HCT116 (cell line): ENCODE results near the gene TFF1. TPM values are rescaled to one million over a fixed set of nuclear protein-coding genes. Genes with fewer than 3 reads are reported as not detected.

Experiments used
- ATAC-seq: fragments of 200-7000 bp; cut with Tn5 transposase; 2 replicates; pipeline ENCODE4 v1.9.1; 2020; ENCODE audit warnings: mild to moderate bottlenecking, moderate library complexity
- BruUV-seq: library from RNA; stranded (reverse); fragments of 400-500 nt; replicated peaks from 2 replicates; lab custom pipeline; 2021; lab: Mats Ljungman, UMichigan
- CTCF ChIA-PET: fragments of 300-600 bp; sonication (Branson Sonifier 250); formaldehyde crosslinking; loops from one replicate; lab custom pipeline; 2021; ENCODE audit warnings: antibody characterized with exemption; lab: Charles Lee
- POLR2A ChIA-PET: fragments of 300-600, 350-600 bp; sonication (Branson Sonifier 250); formaldehyde crosslinking; loops from one replicate; lab custom pipeline; 2021; ENCODE audit warnings: antibody characterized with exemption; lab: Charles Lee
- RAD21 ChIA-PET, 2 experiments: fragments of 300-600 bp; sonication (Branson Sonifier 250); formaldehyde crosslinking; loops; one replicate each; lab custom pipeline; 2023; ENCODE audit warnings: low total read pairs in 2 of 2; ENCODE audit not compliant: uncharacterized antibody in 2 of 2, unreplicated experiment in 2 of 2, low non-redundant PET in 1 of 2; lab: Charles Lee
- DNase-seq: peaks from one replicate; pipeline ENCODE4 v3.0.0-alpha.2; 2010; ENCODE audit warnings: low read depth, low spot score
- H2AFZ ChIP-seq: fragments of 200-600 bp; shearing (Covaris generic), sonication (generic); 2 replicates; pipeline ENCODE4 v1.6.1; 2017; ENCODE audit warnings: low read depth, mixed run types, mixed read lengths, antibody characterized with exemption, low read length; ENCODE audit not compliant: poor library complexity, severe bottlenecking
- H3K27ac ChIP-seq: 2 replicates; pipeline ENCODE4 v1.5.1; 2012; ENCODE audit warnings: low read depth, low read length
- H3K27me3 ChIP-seq: fragments of 200-600 bp; sonication (generic); 2 replicates; pipeline ENCODE4 v1.6.1; 2016; ENCODE audit warnings: mixed run types, low read length, mixed read lengths; ENCODE audit not compliant: insufficient read depth
- H3K36me3 ChIP-seq, 2 experiments: fragments of 200-500 bp in 1 of 2; fragments of 200-600 bp in 1 of 2; sonication (Bioruptor generic) in 1 of 2; sonication (generic) in 1 of 2; 2 replicates each; pipeline versions ENCODE4 v1.5.1 to v1.6.1; 2014 to 2016; ENCODE audit warnings: low read length in 2 of 2, inconsistent platforms in 1 of 2, mixed read lengths in 1 of 2, mixed run types in 1 of 2; ENCODE audit not compliant: insufficient read depth in 2 of 2, control insufficient read depth in 1 of 2
- H3K4me1 ChIP-seq, 2 experiments: fragments of 200-600 bp in 1 of 2; sonication (generic) in 1 of 2; 2 replicates each; pipeline versions ENCODE4 v1.5.1 to v1.6.1; 2012 to 2017; ENCODE audit warnings: low read length in 2 of 2, inconsistent platforms in 1 of 2, mild to moderate bottlenecking in 1 of 2, mixed read lengths in 1 of 2, mixed run types in 1 of 2, moderate library complexity in 1 of 2; ENCODE audit not compliant: insufficient read depth in 2 of 2, control insufficient read depth in 1 of 2
- H3K4me2 ChIP-seq: fragments of 200-600 bp; sonication (generic); 2 replicates; pipeline ENCODE4 v1.6.1; 2017; ENCODE audit warnings: mixed run types, low read length, mixed read lengths
- H3K4me3 ChIP-seq, 2 experiments: fragments of 200-600 bp in 1 of 2; sonication (generic) in 1 of 2; replicated peaks in 1 of 2; 2 replicates each; pipeline ENCODE4 v1.5.1; 2011 to 2016; ENCODE audit warnings: low read length in 2 of 2, control low read depth in 1 of 2, low read depth in 1 of 2, mild to moderate bottlenecking in 1 of 2, mixed read lengths in 1 of 2, mixed run types in 1 of 2
- H3K79me2 ChIP-seq: fragments of 200-600 bp; sonication (generic); 2 replicates; pipeline ENCODE4 v1.6.1; 2017; ENCODE audit warnings: mild to moderate bottlenecking, mixed run types, low read length, moderate library complexity, mixed read lengths; ENCODE audit not compliant: insufficient read depth
- H3K9ac ChIP-seq: fragments of 200-600 bp; sonication (generic); 2 replicates; pipeline ENCODE4 v1.6.1; 2016; ENCODE audit warnings: low read length, mixed read lengths
- H3K9me2 ChIP-seq: fragments of 200-600 bp; sonication (generic), shearing (Covaris generic); 2 replicates; pipeline ENCODE4 v1.6.1; 2017; ENCODE audit warnings: mixed run types, mild to moderate bottlenecking, moderate library complexity; ENCODE audit not compliant: insufficient read depth
- H3K9me3 ChIP-seq, 2 experiments: fragments of 200-500 bp in 1 of 2; fragments of 200-600 bp in 1 of 2; sonication (Bioruptor generic) in 1 of 2; sonication (generic) in 1 of 2; 2 replicates each; pipeline ENCODE4 v1.6.1; 2014 to 2017; ENCODE audit warnings: low read length in 2 of 2, mixed read lengths in 2 of 2, inconsistent platforms in 1 of 2, low read depth in 1 of 2, mild to moderate bottlenecking in 1 of 2, mixed run types in 1 of 2, moderate library complexity in 1 of 2; ENCODE audit not compliant: control insufficient read depth in 1 of 2, insufficient read depth in 1 of 2
- H4K20me1 ChIP-seq: fragments of 200-600 bp; sonication (generic), shearing (Covaris generic); 2 replicates; pipeline ENCODE4 v1.6.1; 2017; ENCODE audit warnings: mixed run types, mild to moderate bottlenecking, moderate library complexity; ENCODE audit not compliant: insufficient read depth
- CBX3 ChIP-seq: IDR thresholded peaks from 2 replicates; pipeline ENCODE4 v1.6.1; 2012; ENCODE audit warnings: low read depth
- CTCF ChIP-seq, 3 experiments: fragments of 200-600 bp in 1 of 3; sonication (generic) in 1 of 3; IDR thresholded peaks in 2 of 3; conservative IDR thresholded peaks in 1 of 3; 2 replicates each; pipeline ENCODE4 v1.5.1; 2012 to 2017; ENCODE audit warnings: low read depth in 2 of 3, low read length in 2 of 3, antibody characterized with exemption in 1 of 3, borderline replicate concordance in 1 of 3, control low read depth in 1 of 3, mild to moderate bottlenecking in 1 of 3, mixed read lengths in 1 of 3, mixed run types in 1 of 3, moderate library complexity in 1 of 3; ENCODE audit not compliant: insufficient read depth in 1 of 3
- EZH2 ChIP-seq: fragments of 200-600 bp; sonication (generic); IDR thresholded peaks from 2 replicates; pipeline ENCODE4 v1.6.1; 2017; ENCODE audit warnings: antibody characterized with exemption, mixed run types
- JUND ChIP-seq: IDR thresholded peaks from 2 replicates; pipeline ENCODE4 v1.6.1; 2012
- POLR2A ChIP-seq: IDR thresholded peaks from 2 replicates; pipeline ENCODE4 v1.7.0; 2011; ENCODE audit warnings: borderline replicate concordance; ENCODE audit not compliant: insufficient read depth, insufficient read length; ENCODE audit errors: extremely low read depth
- POLR2AphosphoS5 ChIP-seq: IDR thresholded peaks from 2 replicates; pipeline ENCODE4 v1.6.1; 2011; ENCODE audit warnings: mild to moderate bottlenecking, low read depth, low read length, moderate library complexity
- REST ChIP-seq: IDR thresholded peaks from 2 replicates; pipeline ENCODE4 v1.6.1; 2012; ENCODE audit warnings: low read depth
- SIN3A ChIP-seq: IDR thresholded peaks from 2 replicates; pipeline ENCODE4 v1.6.1; 2012; ENCODE audit warnings: low read depth
- SRF ChIP-seq: IDR thresholded peaks from 2 replicates; pipeline ENCODE4 v1.6.1; 2012; ENCODE audit warnings: low read depth
- TCF7L2 ChIP-seq: IDR thresholded peaks from 2 replicates; pipeline ENCODE4 v1.7.0; 2011; ENCODE audit warnings: borderline replicate concordance, inconsistent platforms; ENCODE audit not compliant: insufficient read depth, insufficient read length; ENCODE audit errors: extremely low read depth
- YY1 ChIP-seq: IDR thresholded peaks from 2 replicates; pipeline ENCODE4 v1.6.1; 2011; ENCODE audit warnings: low read length, low read depth, moderate library complexity, mild to moderate bottlenecking; ENCODE audit not compliant: insufficient replicate concordance; ENCODE audit errors: extremely low read depth
- ZBTB33 ChIP-seq: IDR thresholded peaks from 2 replicates; pipeline ENCODE4 v1.6.1; 2011; ENCODE audit warnings: mild to moderate bottlenecking, low read length, moderate library complexity; ENCODE audit not compliant: insufficient replicate concordance; ENCODE audit errors: extremely low read depth
- ZFX ChIP-seq: fragments of 450-650 bp; IDR thresholded peaks from 2 replicates; pipeline ENCODE4 v1.6.1; 2017
- ZNF274 ChIP-seq: fragments of 200-500 bp; sonication (Bioruptor generic); IDR thresholded peaks from 2 replicates; pipeline ENCODE4 v1.6.1; 2014; ENCODE audit warnings: mild to moderate bottlenecking, low read depth, low read length, inconsistent platforms
- intact Hi-C: fragments of 100-400 bp; cut with micrococcal nuclease; formaldehyde crosslinking; loops from 2 replicates; pipeline ENCODE4 v1.10.0; 2022
- total RNA-seq: library from RNA; stranded (reverse); gene quantifications from one replicate; pipeline ENCODE4 v1.2.1, GENCODE V29; 2021; ENCODE audit not compliant: unreplicated experiment

The TFF1 gene
- total RNA-seq, 1 experiment from 2014 or later = 0.61 TPM

GRCh38 chr21:42357307-42357706 is 9.0 kb downstream of the TFF1 start:
- H3K4me2 ChIP-seq = no peak overlapping the region
- no peak overlapping the region for H3K4me3 ChIP-seq
- no peaks in the 10 kb centered on the region for H3K36me3 ChIP-seq
- DNase-seq (no peak), ATAC-seq (no peak)
- H3K27ac ChIP-seq = no peak overlapping the region
- H3K4me1 ChIP-seq = no peaks in the 10 kb centered on the region
- no peaks in the 10 kb centered on the region for H3K79me2 ChIP-seq
- TF ChIP-seq CBX3 = no peak
- no peak for TF ChIP-seq ZFX
- TF ChIP-seq POLR2AphosphoS5 = no peak
- no peak for TF ChIP-seq SIN3A
- TF ChIP-seq POLR2A = no peak
- no peak for TF ChIP-seq ZBTB33
- no peak for TF ChIP-seq SRF
- TF ChIP-seq JUND = no peak
- no peak for TF ChIP-seq EZH2
- no peak for TF ChIP-seq REST
- TF ChIP-seq CTCF (IDR thresholded peaks at IDR 0.05 in 2 of 3, conservative IDR thresholded peaks at IDR 0.05 in 1 of 3; ENCODE audit: borderline replicate concordance in 1 of 3, insufficient read depth in 1 of 3, low read depth in 2 of 3, low read length in 2 of 3) = no peak
- TF ChIP-seq ZNF274 = no peak
- no peak for TF ChIP-seq TCF7L2
- TF ChIP-seq YY1 = no peak
- no peaks in the 10 kb centered on the region for H3K9me2 ChIP-seq
- ChIA-PET POLR2A (no interaction called here), RAD21 (no interaction called here), CTCF (no interaction called here)
- no peaks in the 10 kb centered on the region for H4K20me1 ChIP-seq
- BruUV-seq = no TSS peak
- H3K9me3 ChIP-seq = no peaks in the 10 kb centered on the region
- intact Hi-C loops = no loop called here
- H2AFZ ChIP-seq = no peak overlapping the region
- H3K9ac ChIP-seq = no peak overlapping the region
- H3K27me3 ChIP-seq = no peaks in the 10 kb centered on the region
